Stimulated activated CD4-positive, alpha-beta T cell treated with anti-CD3 and anti-CD28 coated beads, TNF-alpha, amount 100 ng/mL, for 1 hour (primary cell): ENCODE results near the gene MFAP5.
"Not testable (repeated sequence)": the region's sequence is repeated elsewhere in the genome, so short reads cannot be mapped to it uniquely, and the experiment has no call there.

Experiments
- DNase-seq, 3 donors: peaks; one replicate each; pipeline ENCODE4 v3.0.0-alpha.2; 2020; ENCODE audit warnings: low read depth in 3 of 3, low spot score in 1 of 3

The MFAP5 gene

GRCh38 chr12:8629486-8630033, 33.1 kb downstream of the MFAP5 start:
- no peak for DNase-seq

GRCh38 chr12:8628731-8629130, 33.9 kb downstream of the MFAP5 start:
- no peak for DNase-seq

- not testable (repeated sequence) for DNase-seq
Observed at GRCh38 chr12:8624750-8625149, 37.9 kb downstream of the MFAP5 start.

- DNase-seq, result no peak
Observed at GRCh38 chr12:8622646-8623045, 40.0 kb downstream of the MFAP5 start.

GRCh38 chr12:8615206-8615605, 47.4 kb downstream of the MFAP5 start:
- no peak for DNase-seq

GRCh38 chr12:8613881-8614280, 48.7 kb downstream of the MFAP5 start:
- DNase-seq, result not testable (repeated sequence)

- DNase-seq, result no peak
Observed at GRCh38 chr12:8612629-8613028, 50.0 kb downstream of the MFAP5 start, which contains the start of gene AICDA. TSS of gene AICDA (minus strand) at chr12:8612859. CDS start at chr12:8612767, 92 bp downstream.

- DNase-seq, result no peak
Observed at GRCh38 chr12:8609061-8609570, 53.5 kb downstream of the MFAP5 start.

GRCh38 chr12:8606890-8607289, 55.7 kb downstream of the MFAP5 start:
- no peak for DNase-seq

GRCh38 chr12:8605057-8605456, 57.6 kb downstream of the MFAP5 start:
- DNase-seq, result no peak

GRCh38 chr12:8603856-8604255, 58.8 kb downstream of the MFAP5 start:
- DNase-seq, result no peak

- no peak for DNase-seq
Observed at GRCh38 chr12:8603286-8603685, 59.3 kb downstream of the MFAP5 start.

- no peak for DNase-seq
Observed at GRCh38 chr12:8596561-8596960, 66.1 kb downstream of the MFAP5 start.
